OCI-LY3 (cell line): Measurements from ENCODE around the gene DROSHA.

Source experiments
- EZH2phosphoT487 ChIP-seq: fragments of 200-600 bp; shearing (Covaris generic); IDR thresholded peaks from 2 replicates; pipeline ENCODE4 v1.6.1; 2018; ENCODE audit warnings: antibody characterized with exemption, mixed run types, low read depth
- TF ChIP-seq, protein P1 (sequence below): fragments of 200-600, 300-600 bp; sonication (generic); IDR thresholded peaks from 2 replicates; pipeline ENCODE4 v1.5.1; 2014; ENCODE audit warnings: antibody characterized with exemption, low read length, low read depth

GRCh38 chr5:31427013-31427723 is 104.7 kb downstream of the DROSHA start:
- TF ChIP-seq, protein P1, sequence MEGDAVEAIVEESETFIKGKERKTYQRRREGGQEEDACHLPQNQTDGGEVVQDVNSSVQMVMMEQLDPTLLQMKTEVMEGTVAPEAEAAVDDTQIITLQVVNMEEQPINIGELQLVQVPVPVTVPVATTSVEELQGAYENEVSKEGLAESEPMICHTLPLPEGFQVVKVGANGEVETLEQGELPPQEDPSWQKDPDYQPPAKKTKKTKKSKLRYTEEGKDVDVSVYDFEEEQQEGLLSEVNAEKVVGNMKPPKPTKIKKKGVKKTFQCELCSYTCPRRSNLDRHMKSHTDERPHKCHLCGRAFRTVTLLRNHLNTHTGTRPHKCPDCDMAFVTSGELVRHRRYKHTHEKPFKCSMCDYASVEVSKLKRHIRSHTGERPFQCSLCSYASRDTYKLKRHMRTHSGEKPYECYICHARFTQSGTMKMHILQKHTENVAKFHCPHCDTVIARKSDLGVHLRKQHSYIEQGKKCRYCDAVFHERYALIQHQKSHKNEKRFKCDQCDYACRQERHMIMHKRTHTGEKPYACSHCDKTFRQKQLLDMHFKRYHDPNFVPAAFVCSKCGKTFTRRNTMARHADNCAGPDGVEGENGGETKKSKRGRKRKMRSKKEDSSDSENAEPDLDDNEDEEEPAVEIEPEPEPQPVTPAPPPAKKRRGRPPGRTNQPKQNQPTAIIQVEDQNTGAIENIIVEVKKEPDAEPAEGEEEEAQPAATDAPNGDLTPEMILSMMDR: no peak
- no peak for TF ChIP-seq EZH2phosphoT487
